NCI-H1694 (cell line): ENCODE results near the gene DNAJB5.

ENCODE experiments used
- DNase-seq: peaks from one replicate; lab custom pipeline; 2025; lab: John Stamatoyannopoulos, UW

Gene DNAJB5

DNA sequence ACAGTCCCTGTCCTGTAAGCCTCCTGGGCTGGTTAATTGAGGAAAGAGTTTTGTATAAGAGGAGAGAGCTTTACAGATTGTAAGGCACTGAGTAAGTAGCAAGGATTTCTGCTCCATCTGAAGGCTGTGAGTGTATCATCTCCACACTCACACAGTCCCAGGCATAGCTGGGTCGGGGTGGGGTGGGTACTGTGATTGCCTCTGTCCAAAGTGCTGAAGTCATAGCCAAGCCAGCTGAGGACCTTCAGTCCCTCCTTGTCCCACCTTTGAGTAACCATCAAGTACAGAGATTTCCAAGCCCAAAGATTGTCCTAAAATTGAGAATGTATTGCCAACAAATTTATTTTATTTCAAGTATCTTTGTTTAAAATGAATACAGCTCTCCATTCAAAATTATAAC, 5.5 kb upstream of the DNAJB5 start:
- DNase-seq = no peak

- DNase-seq = peak; percentile 45
Observed at GRCh38 chr9:34985311-34985899, 4.1 kb upstream of the DNAJB5 start.

DNA sequence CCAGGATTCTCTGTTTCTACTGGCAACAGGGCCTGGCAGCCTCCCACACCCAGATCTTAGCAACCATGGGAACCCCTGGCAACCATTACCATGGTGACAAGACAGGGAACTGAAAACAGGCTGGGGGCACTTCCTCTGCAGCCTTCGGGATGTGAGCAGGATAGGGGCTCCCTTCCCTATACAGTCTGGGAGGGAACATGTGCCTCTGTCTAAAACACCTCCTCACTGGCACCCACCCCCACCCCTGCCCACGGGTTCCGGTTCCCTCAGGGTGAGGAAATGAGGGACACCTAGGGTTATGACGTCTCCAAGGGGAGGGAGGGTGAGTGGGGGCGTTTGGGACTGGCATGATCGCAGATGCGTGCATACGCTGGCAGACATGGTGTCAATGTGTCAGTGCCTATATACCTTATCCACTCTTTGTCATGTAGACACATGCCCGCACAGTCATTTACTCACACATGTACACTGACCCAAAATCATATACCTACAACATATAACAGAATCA, 3.0 kb upstream of the DNAJB5 start:
- peak; percentile 36 for DNase-seq

- no peak for DNase-seq
Observed at GRCh38 chr9:34987160-34987901, 2.2 kb upstream of the DNAJB5 start.

GRCh38 chr9:34988218-34989002, 1.1 kb upstream of the DNAJB5 start:
- no peak for DNase-seq

- peak; percentile 39 for DNase-seq
Observed at GRCh38 chr9:34989946-34990635, 546 bp downstream of the DNAJB5 start.

DNA sequence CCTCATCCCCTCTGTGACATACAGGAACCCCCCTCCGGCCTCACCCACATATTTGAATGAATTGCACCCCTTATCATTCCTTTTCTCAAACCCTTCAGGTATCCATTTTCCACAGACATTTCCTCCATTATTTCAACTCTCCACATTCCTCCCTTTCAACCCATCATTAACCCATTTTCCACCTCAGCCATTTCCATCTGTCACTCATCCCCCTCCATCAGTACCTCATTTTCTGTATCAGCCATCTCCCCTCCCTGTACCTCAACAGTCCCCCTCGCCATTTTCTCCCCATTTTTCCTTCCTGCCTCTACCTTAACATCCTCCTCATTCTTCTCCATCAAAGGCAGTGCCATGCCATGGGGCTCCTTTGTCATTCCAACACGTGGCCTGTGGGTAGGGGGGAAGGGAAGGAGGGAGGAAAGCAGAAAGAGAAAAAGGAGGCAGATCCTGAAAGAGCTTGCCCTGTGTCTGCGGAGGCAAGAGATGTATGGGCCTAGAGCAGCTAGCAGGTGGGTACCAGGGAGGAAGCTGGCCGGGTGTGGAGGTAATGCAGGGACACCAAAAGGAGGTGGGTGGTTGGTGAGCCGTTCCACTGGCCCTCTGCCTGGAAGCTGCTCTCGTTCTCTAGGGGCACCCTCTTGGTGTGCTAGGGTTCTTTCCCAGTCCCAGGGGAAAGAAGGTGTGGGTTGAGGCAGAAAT, 1.5 kb downstream of the DNAJB5 start:
- no peak for DNase-seq

DNA sequence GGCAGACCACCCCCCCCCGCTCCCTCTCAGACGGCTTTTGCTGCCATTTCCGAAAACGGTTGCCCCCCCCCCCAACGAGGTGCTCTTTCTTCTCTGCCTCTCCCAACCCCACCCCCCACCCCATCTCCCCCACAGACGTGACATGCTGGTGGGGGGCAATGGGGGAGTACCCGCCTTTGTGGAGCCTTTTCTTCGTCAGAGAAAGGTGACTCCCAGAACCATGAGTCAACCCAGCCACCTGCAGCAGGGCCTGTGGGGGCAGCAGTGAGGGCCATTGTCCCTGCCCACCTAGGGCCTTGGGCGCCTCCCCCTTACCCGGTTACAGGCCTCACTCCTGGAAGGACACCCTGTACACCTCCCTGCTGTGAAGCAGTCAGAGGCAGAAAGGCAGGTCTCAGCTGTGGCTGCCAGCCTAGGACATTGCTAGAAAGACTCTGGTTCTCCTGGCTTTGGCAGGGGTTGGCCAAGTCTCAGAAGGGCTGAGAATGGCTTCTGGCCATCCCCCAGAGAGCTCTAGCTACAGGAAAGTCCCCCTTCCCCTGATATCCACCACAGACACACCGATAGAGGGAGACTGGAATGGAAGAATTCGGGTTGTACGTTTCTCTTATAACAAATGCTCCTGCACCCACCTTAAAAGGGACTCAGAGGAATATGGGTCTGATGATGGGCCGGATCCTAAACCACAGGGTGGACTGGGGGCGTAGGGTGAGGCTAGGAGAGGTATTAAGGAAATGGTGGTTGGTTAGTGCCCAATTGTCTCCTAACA, 2.2 kb downstream of the DNAJB5 start:
- no peak for DNase-seq

DNA sequence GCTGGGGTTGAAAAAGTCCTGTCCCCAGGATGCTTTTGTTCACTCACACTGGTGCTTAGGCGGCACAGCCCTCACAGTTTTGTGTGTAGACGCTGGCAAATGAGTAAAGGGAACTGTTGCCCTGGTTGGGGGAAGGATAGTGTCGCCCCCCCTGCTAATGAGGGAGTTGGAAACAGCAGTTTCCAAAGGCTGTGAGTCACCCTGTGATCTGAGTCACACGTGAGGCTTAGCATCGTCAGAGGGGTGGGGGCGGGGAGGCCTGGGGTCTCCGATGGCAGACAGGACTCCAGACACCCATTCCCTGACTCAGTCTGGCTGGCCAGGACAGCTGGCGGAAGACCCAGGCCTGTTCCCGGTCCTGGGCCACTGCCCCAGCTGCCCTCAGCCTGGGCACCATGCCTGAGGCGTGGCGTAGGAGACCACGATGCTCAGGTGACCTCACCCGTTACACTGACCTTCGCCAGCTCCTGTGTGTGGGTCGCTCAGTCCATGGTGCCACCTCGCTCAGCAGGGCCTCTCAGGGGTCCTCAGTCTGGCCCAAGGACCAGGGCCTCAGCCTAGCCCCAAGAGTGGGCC, 2.9 kb downstream of the DNAJB5 start:
- DNase-seq = no peak

GRCh38 chr9:34993502-34994259, 4.1 kb downstream of the DNAJB5 start:
- no peak for DNase-seq

GRCh38 chr9:34994260-34994899, 4.8 kb downstream of the DNAJB5 start:
- peak; percentile 68 for DNase-seq

GRCh38 chr9:34994900-34995669, 5.5 kb downstream of the DNAJB5 start:
- DNase-seq = no peak

GRCh38 chr9:34995670-34996060, 6.1 kb downstream of the DNAJB5 start:
- DNase-seq = no peak

- DNase-seq = no peak
Observed at GRCh38 chr9:34996181-34996904, 6.8 kb downstream of the DNAJB5 start.

- DNase-seq = no peak
Observed at GRCh38 chr9:34996905-34997279, 7.3 kb downstream of the DNAJB5 start.

- no peak for DNase-seq
Observed at GRCh38 chr9:34997379-34997781, 7.8 kb downstream of the DNAJB5 start.

GRCh38 chr9:34998266-34998665, 8.7 kb downstream of the DNAJB5 start:
- DNase-seq = no peak

DNA sequence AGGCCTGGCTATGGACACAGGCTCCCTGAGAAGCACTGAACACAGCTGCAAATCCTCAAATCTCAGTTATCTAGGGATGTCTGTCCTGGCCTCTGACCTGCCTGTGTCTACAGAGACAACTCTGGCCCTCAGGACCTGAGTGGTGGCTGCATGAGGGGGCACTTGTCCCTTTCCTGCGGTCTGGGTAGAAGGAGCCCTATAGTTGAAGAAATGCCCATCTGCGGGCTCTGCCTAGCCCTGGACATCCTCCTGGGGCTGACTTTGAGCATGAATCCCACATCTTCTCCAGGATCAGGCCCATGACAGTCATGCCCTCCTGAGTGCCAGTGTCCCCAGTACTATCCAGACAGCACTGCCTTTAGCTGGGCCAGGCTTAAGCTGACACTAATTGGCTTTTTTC, 10.0 kb downstream of the DNAJB5 start:
- DNase-seq = no peak
